ENCODE results near the gene MUC3A.
A peak's percentile ranks its signal among the peaks of the same experiment; 100 is the strongest.

The MUC3A gene

DNA sequence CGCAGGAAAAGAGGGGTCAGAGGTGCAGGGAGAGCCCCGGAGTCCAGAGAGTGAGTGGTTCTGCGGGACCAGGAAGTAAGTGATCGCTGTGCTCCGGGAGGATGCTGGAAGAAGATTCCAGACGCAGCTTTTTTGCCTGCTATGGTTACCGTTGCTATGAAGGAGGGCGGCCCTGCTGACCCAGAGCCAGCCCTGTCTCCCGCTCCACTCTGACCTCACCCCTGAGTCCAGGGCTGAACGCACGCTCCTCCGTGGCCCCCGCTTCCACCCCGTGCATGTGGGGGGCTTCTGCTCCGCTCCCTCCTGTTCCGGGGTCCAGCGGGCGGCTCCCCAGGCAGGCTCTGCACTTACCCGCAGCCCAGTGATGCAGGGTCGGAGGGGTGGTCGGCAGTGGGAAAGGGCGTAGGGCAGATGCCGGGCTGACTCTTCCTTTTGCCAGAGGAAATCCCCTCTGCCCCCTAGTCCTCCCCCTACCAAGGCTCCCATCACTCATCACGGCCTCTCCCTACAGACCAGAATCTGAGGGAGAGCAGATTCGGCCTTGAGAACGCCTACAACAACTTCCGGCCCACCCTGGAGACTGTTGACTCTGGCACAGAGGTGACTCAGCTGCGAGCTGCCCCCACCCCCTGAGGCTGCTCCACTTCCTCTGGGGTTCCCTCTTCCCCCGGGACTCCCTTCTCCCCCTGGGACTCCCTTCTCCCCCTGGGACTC is 67.9 kb downstream of the MUC3A start:
- peak; percentile 48 to 63 for DNase-seq (ENCODE audit: low read depth in 2 of 2, low spot score in 1 of 2)
